ENCODE data around the gene IL36G.
"Not testable (repeated sequence)": the region's sequence is repeated elsewhere in the genome, so short reads cannot be mapped to it uniquely, and the experiment has no call there.

IL36G gene

DNA sequence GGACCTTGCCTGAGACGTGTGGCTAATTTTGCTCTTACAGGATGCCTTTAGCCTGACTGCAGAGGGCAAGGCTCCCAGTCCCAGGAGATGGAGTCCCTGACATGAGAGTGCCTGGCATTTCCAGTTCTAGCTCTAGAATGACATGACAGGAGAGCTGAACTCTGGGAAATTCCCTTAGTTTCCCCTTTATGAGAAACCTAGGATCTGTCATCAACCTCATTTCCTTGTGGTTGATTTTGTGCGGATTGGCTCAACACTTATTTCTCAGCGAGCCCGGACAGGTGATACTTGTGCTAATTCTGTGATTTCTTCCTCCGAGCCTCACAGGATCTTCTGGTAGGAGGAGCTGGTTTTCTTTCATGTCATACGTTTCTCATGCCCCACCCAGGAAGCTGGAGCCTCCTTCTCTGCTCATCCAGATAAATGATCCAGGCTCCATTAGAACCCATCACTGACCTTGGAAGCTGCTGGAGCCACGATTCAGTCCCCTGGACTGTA is at the start of gene IL36G:
IL36G (plus strand) TSS at position 448 of the 498 bp plus-strand sequence. CDS start 633 bp downstream, outside the sequence.
- DNase-seq, result no peak

DNA sequence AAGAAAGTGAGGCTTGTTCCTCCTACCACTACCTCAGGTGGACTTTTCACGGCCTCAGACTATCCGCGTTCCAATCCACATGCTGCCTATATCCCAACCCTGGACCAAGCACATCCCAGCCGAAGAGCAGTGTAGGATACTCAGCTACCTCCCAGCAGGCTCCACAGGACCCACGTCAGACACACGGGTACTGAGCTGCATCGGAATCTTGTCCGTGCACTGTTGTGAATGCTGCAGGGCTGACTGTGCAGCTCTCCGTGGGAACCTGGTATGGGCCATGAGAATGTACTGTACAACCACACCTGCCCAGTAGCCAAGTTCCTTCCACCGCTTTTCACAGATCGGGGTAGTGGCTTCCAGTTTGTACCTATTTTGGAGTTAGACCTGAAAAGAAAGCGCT is 44.5 kb upstream of the IL36G start:
- no peak for DNase-seq

DNA sequence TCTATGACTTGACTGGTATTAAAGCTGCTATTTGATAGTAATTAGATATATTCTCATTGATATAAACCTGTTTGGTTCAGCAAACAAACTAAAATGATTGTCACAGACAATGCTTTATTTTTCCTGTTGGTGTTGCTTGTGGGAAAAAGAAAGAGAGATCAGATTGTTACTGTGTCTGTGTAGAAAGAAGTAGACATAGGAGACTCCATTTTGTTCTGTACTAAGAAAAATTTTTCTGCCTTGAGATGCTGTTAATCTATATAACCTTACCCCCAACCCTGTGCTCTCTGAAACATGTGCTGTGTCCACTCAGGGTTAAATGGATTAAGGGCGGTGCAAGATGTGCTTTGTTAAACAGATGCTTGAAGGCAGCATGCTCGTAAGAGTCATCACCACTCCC is 43.7 kb upstream of the IL36G start:
- DNase-seq, result not testable (repeated sequence)

DNA sequence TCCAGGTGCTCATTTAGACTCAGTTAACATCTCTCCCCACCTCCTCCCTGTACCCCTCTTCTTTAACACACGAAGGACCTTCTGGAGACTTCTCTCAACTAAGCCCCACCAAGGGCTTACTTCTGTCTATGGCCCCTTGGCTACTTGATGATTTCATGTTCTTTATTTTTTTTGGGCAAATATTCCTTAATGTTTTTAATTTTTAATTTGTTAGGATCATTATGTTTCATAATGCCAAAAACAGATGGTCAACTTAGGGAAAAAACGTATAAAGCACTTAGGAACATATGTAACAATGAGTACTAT is 40.9 kb upstream of the IL36G start:
- DNase-seq, result no peak

DNA sequence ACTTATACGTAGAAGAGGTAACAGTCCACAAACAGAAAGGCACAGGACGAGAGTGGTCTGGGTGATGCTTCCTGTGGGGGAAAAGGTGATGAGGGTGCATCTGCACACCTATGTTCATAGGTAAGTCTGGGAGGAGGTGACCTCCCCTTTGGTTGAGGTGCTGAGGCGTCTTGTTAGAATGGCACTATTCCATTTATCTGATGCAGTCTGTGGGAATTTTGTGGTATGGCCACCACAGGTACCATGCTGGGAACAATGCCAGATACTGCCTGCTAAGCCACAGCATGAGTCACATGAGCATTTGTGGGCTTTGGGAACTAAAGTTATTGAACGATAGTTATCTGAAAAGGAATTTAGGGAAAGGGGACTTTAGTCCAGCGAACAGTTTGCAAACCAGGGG is 38.9 kb upstream of the IL36G start:
- no peak for DNase-seq

DNA sequence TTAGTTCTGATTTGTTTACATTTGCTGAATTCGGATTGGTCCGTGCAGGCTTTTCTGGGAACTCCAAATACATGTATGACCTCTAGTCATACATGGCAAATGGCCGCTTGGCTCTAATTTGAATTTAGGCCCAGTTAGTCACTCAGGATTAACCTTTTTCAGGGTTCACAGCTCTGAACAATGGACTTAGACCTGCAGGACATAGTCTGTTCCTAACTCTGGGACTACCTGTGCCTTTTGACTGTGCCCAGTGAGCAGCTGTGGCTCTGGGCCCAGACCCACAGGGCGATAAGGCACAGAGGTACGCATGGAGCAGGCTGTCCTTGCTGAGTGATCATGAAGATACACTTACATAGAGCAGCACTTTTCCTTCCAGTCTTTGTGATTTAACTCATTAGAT is 38.4 kb upstream of the IL36G start:
- DNase-seq, result no peak

DNA sequence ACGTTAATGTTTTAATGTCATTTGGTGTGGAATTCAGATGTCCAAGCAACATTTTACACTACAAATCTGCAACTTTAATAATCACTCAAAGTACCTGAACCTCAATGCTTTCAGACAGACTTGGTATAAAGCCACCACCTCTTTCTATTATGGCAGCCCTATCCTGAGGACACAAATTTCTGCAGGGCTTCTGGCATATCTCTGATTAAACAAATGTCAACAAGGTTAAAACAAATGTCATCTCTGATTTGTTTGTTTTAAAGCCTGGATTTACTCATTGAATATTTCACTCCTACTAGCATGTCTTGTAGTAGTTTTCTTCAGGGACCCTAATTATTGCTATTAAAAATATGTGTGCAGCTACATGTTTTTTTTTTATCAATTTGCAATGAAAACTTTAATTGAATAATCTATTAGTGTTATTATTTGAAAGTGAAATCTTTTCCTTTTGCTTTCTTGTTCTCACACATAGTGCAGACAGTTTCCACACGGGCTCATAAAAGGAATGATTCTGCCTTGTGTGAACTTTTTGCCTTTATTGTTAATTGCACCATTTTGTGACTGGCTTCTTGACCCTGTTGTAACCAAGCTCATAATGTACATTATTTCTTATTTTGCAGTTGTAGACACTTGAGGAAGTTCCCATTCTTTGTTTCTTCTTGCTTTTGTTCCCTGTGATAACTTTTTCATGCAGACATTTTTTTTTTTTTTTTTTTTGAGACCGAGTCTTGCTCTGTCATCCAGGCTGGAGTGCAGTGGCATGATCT is 36.8 kb upstream of the IL36G start:
- DNase-seq, result no peak

DNA sequence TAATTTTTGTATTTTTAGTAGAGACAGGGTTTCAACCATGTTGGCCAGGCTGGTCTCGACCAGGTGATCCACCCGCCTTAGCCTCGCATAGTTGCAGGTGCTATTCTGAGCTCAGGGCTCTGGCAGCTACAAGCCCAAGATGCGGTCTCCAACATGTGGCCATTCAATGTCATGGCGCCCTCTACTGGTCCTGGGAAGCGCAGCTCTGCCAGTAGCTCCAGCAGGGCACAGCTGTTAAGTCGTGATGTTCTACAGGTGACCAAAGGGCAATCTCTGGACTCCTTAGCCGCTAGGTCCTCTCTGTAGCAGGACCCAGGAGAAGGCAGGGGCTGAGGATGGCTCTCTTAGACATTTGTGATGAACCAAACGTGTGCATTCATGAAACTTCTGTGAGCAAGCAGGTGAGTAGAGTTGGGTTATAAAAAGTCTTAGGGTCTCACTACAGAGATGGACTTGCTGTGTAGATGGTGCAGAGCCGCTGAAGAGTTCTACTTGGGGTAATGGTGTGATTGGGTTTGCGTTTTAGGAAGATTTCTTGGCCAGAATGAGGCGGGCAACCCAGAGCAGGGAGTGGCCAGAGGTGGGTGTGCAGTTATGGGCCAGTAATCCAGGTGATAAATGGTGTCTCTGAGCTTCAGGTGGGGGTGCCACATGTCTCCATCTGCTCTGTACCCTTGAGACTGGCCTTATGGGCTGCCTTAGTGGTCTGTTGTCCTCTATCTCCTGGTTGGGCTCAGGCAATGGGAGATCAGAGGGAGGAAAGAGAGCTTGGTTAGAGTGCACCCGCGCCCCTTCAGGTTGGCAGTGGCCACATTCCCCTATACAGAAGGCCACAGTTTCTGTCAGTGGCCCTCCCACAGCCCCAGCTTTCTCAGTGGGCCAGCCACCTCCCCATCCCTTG is 35.8 kb upstream of the IL36G start:
- peak; percentile 78 to 85 for DNase-seq

DNA sequence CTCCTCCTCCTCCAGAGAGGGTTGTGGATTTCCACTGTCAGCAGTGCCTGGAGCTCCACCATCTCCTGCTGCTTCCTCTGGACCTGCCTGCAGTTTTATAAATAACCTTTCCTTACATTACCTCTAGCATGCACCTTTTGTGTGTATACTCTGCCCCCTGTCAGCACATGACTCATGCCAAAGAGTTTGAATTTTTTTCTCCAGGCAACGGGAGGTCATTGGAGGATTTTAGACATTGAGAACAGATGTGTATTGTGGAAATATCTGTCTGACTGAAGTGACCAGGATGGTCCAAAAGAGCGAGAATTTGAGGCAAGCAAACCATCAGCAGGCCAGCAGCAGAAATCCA is 35.2 kb upstream of the IL36G start:
- no peak for DNase-seq

DNA sequence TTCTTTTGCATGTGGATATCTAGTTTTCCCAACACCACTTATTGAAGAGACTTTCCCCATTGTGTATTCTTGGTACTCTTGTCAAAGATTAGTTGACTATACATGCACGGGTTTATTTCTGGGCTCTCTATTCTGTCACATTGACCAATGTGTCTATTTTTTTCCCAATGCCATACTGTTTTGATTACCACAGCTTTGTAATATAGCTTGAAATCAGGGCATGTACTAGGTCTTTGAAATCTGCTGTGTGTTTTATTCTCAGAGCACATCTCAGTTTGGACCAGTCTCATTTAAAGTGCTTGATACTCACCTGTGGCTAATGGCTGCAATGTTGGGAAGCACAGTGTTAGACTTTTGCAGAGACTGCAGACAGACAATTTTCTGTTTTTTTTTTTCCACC is 32.8 kb upstream of the IL36G start:
- no peak for DNase-seq

DNA sequence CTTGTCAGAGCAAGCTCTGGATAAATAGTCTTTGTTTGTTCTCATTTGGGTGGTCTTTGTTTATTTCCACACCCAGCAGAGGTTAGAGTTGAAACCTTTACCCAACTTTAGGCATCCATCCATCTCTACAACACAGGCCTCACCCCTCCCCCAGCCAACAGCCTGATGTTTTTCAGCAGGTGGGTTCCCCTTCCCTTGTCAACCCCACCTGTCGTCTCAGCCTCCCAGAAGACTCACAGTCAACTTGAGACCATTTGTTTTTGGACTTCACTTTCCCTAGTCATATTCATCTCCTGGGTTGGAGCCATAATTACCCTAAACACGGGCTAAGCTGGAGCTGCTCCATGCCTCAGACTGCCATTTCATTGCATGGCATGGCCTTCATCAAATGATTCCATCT is 31.7 kb upstream of the IL36G start:
- no peak for DNase-seq

DNA sequence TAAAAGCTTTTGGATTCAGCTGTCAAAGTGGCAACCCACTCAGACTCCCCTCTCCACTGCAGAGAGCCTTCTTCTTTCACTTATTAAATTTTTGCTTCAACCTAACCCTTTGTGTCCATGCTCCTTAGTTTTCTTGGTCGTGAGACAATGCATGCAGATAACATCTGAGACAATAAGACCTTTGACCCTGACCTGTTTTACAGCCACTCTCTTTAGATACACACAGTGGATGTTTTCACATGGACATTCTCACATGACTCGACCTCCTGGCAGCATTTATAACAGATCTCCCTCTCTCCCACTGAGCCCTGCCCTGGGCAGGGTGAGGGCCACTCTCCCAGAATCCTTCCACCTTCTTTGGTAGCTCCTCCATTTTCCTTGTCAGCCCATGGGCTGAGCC is 30.4 kb upstream of the IL36G start:
- DNase-seq, result no peak

DNA sequence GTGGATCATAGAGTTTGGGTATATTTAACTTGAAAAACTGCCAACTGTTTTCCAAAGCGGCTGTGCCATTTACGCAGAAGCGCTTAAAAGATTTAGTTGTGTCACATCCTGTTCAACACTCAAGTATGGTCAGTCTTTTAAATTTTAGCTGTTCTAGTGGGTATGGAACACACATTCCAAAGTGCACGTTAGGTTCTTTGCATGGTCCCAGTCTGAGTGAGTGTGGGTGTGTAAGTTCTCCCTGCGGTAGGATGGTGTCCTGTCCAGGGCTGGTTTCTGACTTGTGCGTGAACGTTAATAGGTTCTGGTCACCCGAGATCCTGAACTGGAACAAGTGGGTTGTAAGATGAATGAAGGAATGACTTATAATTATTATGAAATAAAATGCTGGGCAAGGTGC is 28.4 kb upstream of the IL36G start:
- DNase-seq, result no peak

DNA sequence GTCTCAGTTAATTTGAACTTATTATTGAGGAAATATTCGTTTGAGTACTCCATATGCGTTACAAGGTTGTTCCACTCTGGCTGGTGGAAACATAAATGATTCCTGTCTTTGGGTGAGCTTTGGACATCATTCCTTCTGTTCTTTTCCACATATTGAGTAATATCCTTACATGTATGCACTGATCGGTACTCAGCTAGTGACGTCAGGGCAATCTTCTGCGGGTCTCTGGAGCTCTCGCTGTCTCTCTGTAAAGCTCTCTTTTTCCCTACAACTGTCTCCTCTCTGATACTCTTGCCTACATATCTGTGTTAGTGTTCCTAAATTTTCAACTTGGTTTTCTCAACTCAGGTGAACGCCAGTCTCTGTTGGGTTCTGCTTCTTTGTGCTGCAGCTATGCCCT is 23.4 kb upstream of the IL36G start:
- DNase-seq, result no peak

DNA sequence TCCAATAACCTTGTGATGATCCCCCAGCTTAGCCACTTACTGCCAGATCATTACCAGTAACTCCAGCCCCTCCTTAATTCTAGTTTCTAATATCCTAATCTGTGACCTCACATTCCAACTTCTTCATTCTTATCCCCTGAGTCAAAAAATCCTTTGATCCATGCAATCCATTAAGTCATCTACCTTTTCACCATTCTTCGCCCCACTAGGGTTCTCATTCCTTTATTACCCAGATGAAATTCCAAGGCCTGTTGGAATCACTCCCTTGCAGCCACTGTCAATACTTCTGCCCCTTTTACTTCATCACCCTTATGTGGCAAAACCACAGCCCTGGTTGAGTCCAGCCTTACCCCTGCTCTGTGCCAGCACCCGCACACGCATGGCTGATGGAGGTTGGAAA is 20.3 kb upstream of the IL36G start:
- DNase-seq, result no peak

DNA sequence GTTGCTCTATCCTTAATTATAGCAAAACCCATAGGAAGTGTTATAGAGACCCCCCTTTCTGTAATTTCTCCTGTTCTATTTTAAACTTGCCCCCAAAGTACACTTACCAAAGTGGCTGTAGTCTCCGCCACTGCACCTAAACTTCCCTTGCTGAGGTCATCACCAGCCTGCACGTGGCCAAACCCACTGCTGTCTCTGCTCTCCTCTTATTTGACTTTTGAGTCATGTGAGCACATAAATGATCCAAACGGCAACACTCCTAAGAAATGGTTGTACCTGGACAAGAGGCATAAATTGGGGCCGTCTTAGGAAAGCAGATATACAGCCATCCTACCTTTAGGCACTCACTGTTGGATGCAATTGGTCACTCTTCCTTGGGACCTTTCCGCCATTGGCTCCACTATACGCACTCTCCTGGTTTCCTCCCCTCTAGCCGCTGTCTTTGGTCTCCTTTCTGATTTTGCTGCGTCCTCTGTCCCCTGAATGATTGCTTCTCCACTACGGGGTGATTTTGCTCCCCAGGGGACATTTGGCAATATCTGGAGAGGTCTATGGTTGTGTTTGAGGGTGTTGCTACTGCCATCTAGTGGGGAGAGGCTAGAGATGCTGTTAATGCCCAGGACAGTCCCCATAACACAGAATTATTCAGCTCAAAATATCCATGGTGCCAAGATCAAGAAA is 19.2 kb upstream of the IL36G start:
- peak; percentile 21 to 34 for DNase-seq

DNA sequence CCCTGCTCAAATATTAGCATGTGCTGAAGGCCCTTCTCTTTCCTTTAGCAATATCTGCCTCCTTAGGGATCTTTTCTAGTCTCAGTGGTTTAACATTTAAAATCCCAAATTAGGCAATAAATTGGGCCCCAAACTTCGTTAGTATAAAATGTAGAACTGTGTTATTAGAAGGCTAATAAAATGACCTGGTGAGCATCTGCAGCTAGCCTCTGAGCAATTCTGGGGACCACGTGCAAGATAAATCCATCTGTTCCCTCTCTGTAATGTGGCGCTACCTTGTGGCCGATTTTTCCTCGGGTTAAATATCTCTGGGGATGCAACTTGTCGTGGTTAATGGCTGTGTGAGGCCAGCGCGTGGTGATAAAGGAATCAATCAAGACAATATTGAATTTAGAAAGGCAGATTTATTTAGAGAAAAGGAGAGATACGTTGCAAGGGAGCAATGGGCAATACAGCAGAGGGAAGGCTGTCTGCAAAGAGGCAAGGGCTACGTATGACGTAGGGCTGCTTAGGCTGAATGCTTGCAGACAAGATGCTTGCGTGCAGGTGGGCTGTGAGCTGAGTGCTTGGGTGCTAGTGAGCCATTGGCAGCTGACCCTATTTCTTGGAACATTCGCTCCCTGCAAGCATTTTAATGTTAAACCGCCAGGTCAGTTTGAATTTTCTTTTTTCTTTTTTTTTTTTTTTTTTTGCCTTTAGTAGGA is 18.5 kb upstream of the IL36G start:
- no peak for DNase-seq

DNA sequence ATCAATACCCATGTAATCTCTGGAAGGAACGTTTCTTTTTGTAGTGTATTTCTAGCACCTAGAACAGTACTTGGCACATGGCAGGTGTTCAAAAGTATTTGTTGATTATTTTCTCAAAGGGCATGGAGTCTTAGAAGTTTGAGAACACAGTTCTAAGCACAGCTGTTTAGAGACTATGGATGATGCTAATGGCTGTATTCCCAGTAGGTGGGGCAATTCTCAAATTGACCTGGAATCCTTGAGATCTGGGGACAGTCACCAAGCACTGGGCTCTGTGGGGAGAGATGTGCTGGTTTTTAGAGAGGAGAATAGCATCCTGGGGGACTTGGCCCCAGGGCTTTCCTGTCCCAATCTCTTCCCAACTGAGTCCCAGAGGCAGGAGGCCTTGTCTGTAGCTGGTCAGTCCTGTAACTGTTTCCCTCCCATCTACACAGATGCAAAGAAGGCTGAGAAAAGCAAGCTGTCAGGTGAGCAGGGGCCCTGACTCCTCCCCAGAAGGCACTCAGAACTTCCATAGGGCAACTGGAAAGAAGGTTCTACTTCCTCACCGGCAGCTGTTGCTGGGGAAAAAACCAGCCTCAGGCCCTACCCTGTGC is 17.5 kb upstream of the IL36G start:
- DNase-seq, result no peak

DNA sequence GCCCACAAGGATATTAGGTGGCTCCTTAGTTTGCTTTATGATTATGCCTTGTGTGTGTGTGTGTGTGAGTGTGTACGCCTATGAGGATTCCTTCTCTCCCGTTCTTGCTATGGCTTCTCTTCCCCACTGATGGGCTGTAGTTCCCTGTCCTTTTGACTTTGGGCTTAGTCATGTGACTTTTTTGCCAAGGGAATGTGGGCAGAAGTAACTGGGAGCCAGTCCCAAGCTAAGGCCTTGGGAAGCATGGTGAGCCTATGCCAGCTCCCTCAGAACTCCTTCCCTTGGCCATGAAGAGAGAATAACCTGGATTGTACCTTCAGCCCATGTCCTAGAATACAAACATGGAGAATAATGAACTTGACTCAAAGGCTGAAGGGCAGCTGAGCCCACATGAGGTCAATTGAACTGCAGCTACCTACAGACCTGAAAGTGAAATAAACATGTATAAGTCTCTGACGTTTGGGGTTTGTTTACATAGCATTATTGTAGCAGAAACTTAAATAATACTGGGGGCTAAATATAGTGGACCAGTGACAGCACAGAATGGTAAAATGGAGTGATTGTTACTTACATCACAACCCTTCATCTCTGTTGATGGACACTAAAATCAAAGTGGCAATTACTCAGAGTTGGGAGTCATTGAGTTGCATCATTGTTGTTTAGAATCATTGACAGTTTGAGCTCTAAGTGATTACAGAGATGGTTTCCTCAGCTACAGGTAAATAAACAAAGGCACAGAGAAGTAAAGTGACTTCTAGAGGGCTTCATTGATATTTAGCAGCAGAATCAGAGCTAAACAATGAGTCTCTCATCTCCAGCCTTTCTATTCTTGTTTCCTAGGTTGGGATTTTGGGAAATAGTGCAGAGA is 15.3 kb upstream of the IL36G start:
- no peak for DNase-seq

DNA sequence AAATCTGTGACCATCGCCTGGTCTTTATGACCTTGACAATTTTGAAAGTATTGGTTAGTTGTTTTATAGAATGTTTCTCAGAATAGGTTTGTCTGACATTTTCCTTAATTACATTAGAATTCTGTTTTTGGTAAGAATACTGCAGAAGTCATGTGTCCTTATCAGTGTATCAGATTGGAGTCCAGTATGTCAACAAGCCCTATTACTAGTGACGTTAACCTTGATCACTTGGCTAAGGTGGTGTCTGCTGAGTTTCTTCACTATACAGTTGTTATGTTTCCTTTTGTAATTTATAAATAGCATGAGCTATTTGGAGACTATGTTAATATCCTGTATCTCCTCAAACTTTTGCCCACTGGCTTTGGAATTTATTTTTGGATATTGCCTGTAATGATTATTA is 10.8 kb upstream of the IL36G start:
- DNase-seq, result no peak

DNA sequence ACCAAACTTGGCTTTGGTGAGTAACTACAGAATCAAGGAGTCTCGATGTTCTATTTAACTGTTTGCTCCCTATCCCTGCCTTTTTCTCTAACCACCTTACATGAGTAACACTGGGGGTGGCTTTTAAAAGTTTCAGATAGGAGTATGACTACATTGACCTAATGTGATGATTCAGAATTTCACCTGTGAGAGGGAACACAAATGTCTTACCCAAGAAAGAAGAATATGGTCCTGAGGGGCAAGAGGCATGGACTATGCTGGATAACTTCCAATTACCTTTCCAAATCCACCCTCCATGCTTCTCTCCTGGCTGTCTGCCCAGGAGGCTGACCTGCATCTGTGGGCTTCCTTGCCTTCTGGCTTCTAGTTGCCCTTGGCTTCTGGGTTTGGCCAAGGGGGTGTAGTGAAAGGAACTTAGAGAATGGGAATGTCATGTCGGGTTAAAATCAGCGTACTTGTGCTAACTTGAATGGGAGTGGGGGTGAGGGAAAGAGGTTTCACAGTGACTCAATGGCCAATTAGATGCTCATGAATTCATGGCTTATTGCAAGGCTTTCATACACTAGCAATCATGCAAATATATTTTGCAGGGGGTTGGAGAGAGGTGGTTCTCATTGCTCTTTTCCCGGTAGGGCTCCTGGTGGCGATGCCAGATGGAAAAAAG is 5.3 kb upstream of the IL36G start:
- DNase-seq, result no peak

All from activated CD4-positive, alpha-beta T cell treated with anti-CD3 and anti-CD28 coated beads, Interleukin-2, amount 50 U/mL, for 48 hours (primary cell).